ENCODE data around the gene RACGAP1.

The RACGAP1 gene

GRCh38 chr12:49984476-49985359 lies 40.6 kb downstream of the RACGAP1 start:
- no peak for DNase-seq

- DNase-seq: no peak
Measured at GRCh38 chr12:49983892-49984291, 41.4 kb downstream of the RACGAP1 start.

GRCh38 chr12:49982246-49983087 lies 42.8 kb downstream of the RACGAP1 start:
- no peak for DNase-seq

GRCh38 chr12:49980501-49981349 lies 44.6 kb downstream of the RACGAP1 start:
- DNase-seq: no peak

- DNase-seq: no peak
Measured at GRCh38 chr12:49979791-49980190, 45.5 kb downstream of the RACGAP1 start.

GRCh38 chr12:49979016-49979586 lies 46.2 kb downstream of the RACGAP1 start:
- no peak for DNase-seq

GRCh38 chr12:49978125-49978524 lies 47.2 kb downstream of the RACGAP1 start:
- DNase-seq: no peak

GRCh38 chr12:49976557-49976956 lies 48.7 kb downstream of the RACGAP1 start:
- DNase-seq: no peak

- DNase-seq: no peak
Measured at GRCh38 chr12:49975318-49975761, 50.0 kb downstream of the RACGAP1 start.

- no peak for DNase-seq
Measured at GRCh38 chr12:49974677-49975317, 50.5 kb downstream of the RACGAP1 start.

GRCh38 chr12:49974231-49974675 lies 51.0 kb downstream of the RACGAP1 start:
- no peak for DNase-seq

- DNase-seq: no peak
Measured at GRCh38 chr12:49973361-49973830, 51.9 kb downstream of the RACGAP1 start.

- DNase-seq: no peak
Measured at GRCh38 chr12:49972641-49973360, 52.5 kb downstream of the RACGAP1 start, which contains the start of gene AQP6. Gene AQP6, plus strand, starts transcription at chr12:49972947. Its CDS starts 227 bp downstream, at chr12:49973174.

- DNase-seq: no peak
Measured at GRCh38 chr12:49972129-49972528, 53.2 kb downstream of the RACGAP1 start.

- DNase-seq: no peak
Measured at GRCh38 chr12:49971141-49971540, 54.2 kb downstream of the RACGAP1 start.

GRCh38 chr12:49970658-49971057 lies 54.6 kb downstream of the RACGAP1 start:
- no peak for DNase-seq

- no peak for DNase-seq
Measured at GRCh38 chr12:49969651-49970429, 55.5 kb downstream of the RACGAP1 start.

- DNase-seq: no peak
Measured at GRCh38 chr12:49969027-49969426, 56.3 kb downstream of the RACGAP1 start.

- DNase-seq: no peak
Measured at GRCh38 chr12:49968471-49968870, 56.8 kb downstream of the RACGAP1 start.

GRCh38 chr12:49967777-49968250 lies 57.5 kb downstream of the RACGAP1 start:
- DNase-seq: no peak

Measured in activated CD4-positive, alpha-beta T cell treated with anti-CD3 and anti-CD28 coated beads, Interleukin-2, Interleukin-6, amounts not matched to agents 100 ng/mL and 50 ng/mL, durations not matched to agents 16 hours and 8 hours (primary cell).